Ovary (tissue), 9 donors: ENCODE results near the gene JUNB. TPM values are rescaled to one million over a fixed set of nuclear protein-coding genes. Genes with fewer than 3 reads are reported as not detected.

ENCODE experiments used
- DNase-seq, 5 donors: peaks; one replicate each; pipeline ENCODE4 v3.0.0-alpha.2; 2019 to 2020
- H3K27ac ChIP-seq, 2 donors: fragments of 200-600 bp; one replicate each; pipeline versions ENCODE4 v1.5.1 to v1.8.0; 2019 to 2022
- H3K27me3 ChIP-seq: fragments of 200-600 bp; one replicate; pipeline ENCODE4 v1.8.0; 2022
- H3K36me3 ChIP-seq: fragments of 200-600 bp; sonication (generic); one replicate; pipeline ENCODE4 v1.5.1; 2019
- H3K4me1 ChIP-seq: one replicate; pipeline ENCODE4 v1.8.1; 2013; ENCODE audit warnings: mild to moderate bottlenecking, moderate library complexity; ENCODE audit not compliant: insufficient read depth
- H3K4me3 ChIP-seq: fragments of 200-600 bp; sonication (generic); one replicate; pipeline ENCODE4 v1.5.1; 2017
- H3K9me3 ChIP-seq, 2 donors: fragments of 200-600 bp in 1 of 2; sonication (generic) in 1 of 2; one replicate each; pipeline versions ENCODE4 v1.5.1 to v1.8.1; 2013 to 2019; ENCODE audit warnings: mild to moderate bottlenecking in 1 of 2, moderate library complexity in 1 of 2
- EP300 ChIP-seq: sonication (generic); formaldehyde crosslinking; IDR thresholded peaks from one replicate; pipeline ENCODE4 v1.6.1; 2017; ENCODE audit warnings: antibody characterized with exemption
- POLR2A ChIP-seq: fragments of 450-650 bp; IDR thresholded peaks from one replicate; pipeline ENCODE4 v1.6.1; 2017; ENCODE audit warnings: antibody characterized with exemption, mild to moderate bottlenecking, moderate library complexity
- WGBS, 3 donors: extraction: QIAGEN DNeasy Blood & Tissue Kit in 1 of 3; methylation state at CpG; one replicate each; pipeline versions ENCODE4 v1.1.5 to v1.1.7; 2013 to 2017; 5-methylcytosine and 5-hydroxymethylcytosine counted together
- intact Hi-C, 4 donors: fragments of 100-400 bp; cut with DNase I; formaldehyde crosslinking; loops; one replicate each; pipeline versions ENCODE4 v1.11.0 to v1.15.1; 2022 to 2023
- polyA plus RNA-seq, 2 donors: library from polyadenylated mRNA; stranded (reverse); fragments of 200-250 nt in 1 of 2; fragments of 350-450 nt in 1 of 2; fragmentation: Illumina TruSeq in 1 of 2; extraction: RNeasy Lipid Tissue Mini Kit (QIAGEN cat#74804) in 1 of 2; gene quantifications; one replicate each; pipeline ENCODE4 v1.2.3, GENCODE V29; 2013 to 2014
- total RNA-seq, 7 donors: library from RNA; depleted of rRNA in 2 of 7; stranded (reverse); fragments of >200 nt in 2 of 7; fragmentation: NEBNext Ultra II Directional in 3 of 7; extraction: Animal tissue kit (Norgen Biotek cat#: 25700) in 3 of 7; gene quantifications; one replicate each; pipeline versions ENCODE4 v1.1.0 to v1.2.4, GENCODE V29; 2016 to 2023
- TF ChIP-seq, protein P1 (sequence below), 3 donors: fragments of 450-650 bp in 2 of 3; fragments of 200-600 bp in 1 of 3; IDR thresholded peaks; one replicate each; pipeline versions ENCODE4 v1.5.1 to v1.8.0; 2016 to 2022; ENCODE audit warnings: antibody characterized with exemption in 3 of 3, mild to moderate bottlenecking in 1 of 3
- donor health status: DM: no; HTN: no; CAD: no; lungs with moderate emphysema.
- donor health status: DM: no; HTN: no; CAD: no.
- donor health status: Bipolar disorder and iron deficiency.
- donor health status: DM: yes; HTN: yes; CAD: no.
- donor health status: DM: no; HTN: no; CAD: no.
- donor health status: DM: yes; HTN: yes; CAD: no.

Gene JUNB
- total and polyA plus RNA-seq, 9 donors = 6.8 to 3,039 (median 413) TPM

- H3K4me3 ChIP-seq = peak overlapping the region; percentile 80
- H3K36me3 ChIP-seq = no peaks in the 10 kb centered on the region
- WGBS, 3 donors = 1 to 2% (median 2%) methylated on average over 12 of the region's 12 CpGs
- intact Hi-C loops = loop anchor here in 1 of 4 donors (10.0 kb wide), 1 partner anchor 1056 kb away; no protein-coding TSS in a partner anchor
- DNase-seq = peak; percentile 86 to 90 (median 87)
- peaks cover 16% of the 10 kb centered on the region for H3K4me1 ChIP-seq
- peak overlapping the region; percentile 95 to 99 for H3K27ac ChIP-seq
- no peak for TF ChIP-seq EP300
- TF ChIP-seq, protein P1, sequence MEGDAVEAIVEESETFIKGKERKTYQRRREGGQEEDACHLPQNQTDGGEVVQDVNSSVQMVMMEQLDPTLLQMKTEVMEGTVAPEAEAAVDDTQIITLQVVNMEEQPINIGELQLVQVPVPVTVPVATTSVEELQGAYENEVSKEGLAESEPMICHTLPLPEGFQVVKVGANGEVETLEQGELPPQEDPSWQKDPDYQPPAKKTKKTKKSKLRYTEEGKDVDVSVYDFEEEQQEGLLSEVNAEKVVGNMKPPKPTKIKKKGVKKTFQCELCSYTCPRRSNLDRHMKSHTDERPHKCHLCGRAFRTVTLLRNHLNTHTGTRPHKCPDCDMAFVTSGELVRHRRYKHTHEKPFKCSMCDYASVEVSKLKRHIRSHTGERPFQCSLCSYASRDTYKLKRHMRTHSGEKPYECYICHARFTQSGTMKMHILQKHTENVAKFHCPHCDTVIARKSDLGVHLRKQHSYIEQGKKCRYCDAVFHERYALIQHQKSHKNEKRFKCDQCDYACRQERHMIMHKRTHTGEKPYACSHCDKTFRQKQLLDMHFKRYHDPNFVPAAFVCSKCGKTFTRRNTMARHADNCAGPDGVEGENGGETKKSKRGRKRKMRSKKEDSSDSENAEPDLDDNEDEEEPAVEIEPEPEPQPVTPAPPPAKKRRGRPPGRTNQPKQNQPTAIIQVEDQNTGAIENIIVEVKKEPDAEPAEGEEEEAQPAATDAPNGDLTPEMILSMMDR (IDR thresholded peaks at IDR 0.05) = no peak
- TF ChIP-seq POLR2A = no peak
- no peaks in the 10 kb centered on the region for H3K9me3 ChIP-seq
- no peaks in the 10 kb centered on the region for H3K27me3 ChIP-seq
These were observed 2.6 kb upstream of the JUNB start for GRCh38 chr19:12788682-12789097.

- no peak for TF ChIP-seq EP300
- TF ChIP-seq, protein P1 (IDR thresholded peaks at IDR 0.05) = peak in 1 of 3 donors; percentile 8
- Histone ChIP-seq H3K27me3 (no peaks in the 10 kb centered on the region), H3K4me1 (peaks cover 13% of the 10 kb centered on the region), H3K4me3 (peak overlapping the region; percentile 80), H3K27ac (peak overlapping the region; percentile 95 to 99), H3K9me3 (no peaks in the 10 kb centered on the region), H3K36me3 (no peaks in the 10 kb centered on the region)
- intact Hi-C loops = loop anchor here in 1 of 4 donors (10.0 kb wide), 1 partner anchor 1056 kb away; no protein-coding TSS in a partner anchor
- 0 to 2% (median 1%) methylated on average over 9 to 46 of the region's 46 CpGs for WGBS, 3 donors
- DNase-seq = no peak
These were observed 2.0 kb upstream of the JUNB start for GRCh38 chr19:12789098-12789903.

DNA sequence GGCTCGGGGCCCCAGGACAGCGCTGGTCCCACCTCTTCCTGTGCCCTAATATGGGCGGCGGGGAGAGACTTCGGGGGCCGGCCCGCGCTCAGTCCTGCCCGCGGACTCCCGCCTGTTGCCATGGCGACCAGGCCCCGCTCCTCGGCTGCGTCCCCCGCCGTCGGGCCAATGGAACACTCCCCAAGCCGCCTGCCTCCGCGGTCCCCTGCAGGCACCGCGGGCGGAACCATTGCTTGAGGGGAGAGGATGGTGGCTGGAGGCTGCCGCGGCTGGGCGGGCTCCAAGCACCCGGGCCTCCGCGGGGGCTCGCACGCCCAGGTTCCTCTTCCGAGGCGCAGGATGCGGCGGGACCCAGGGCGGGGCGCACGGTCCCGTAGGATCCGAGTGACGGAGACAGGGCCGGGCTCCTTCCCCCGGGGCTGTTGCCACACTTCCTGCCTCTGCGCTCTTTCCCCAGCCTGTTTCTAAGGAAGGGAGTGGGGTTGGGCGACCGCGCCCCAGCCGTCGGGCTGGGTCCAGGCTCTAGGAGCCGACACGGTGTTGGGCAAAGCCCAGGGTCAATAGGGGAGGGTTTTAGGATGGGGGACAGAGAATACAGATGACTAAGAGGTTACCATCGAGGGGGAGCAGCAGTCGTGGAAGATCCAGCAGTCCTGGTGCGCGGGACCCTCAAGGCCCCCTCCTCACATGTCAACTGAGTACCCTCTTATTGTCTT, 1.2 kb upstream of the JUNB start:
- Histone ChIP-seq H3K4me3 (peak overlapping the region; percentile 80), H3K9me3 (no peaks in the 10 kb centered on the region), H3K27me3 (no peaks in the 10 kb centered on the region), H3K36me3 (no peaks in the 10 kb centered on the region), H3K27ac (peak overlapping the region; percentile 95 to 99), H3K4me1 (peaks cover 8% of the 10 kb centered on the region)
- intact Hi-C loops = loop anchor here in 1 of 4 donors (10.0 kb wide), 1 partner anchor 1055 kb away; no protein-coding TSS in a partner anchor
- WGBS, 3 donors = 0 to 1% (median 1%) methylated on average over 54 to 56 of the region's 56 CpGs
- DNase-seq = peak; percentile 97 to 99 (median 98)
- TF ChIP-seq, protein P1 (IDR thresholded peaks at IDR 0.05) = no peak
- TF ChIP-seq EP300 (peak; percentile 58), POLR2A (peak; percentile 95)

DNA sequence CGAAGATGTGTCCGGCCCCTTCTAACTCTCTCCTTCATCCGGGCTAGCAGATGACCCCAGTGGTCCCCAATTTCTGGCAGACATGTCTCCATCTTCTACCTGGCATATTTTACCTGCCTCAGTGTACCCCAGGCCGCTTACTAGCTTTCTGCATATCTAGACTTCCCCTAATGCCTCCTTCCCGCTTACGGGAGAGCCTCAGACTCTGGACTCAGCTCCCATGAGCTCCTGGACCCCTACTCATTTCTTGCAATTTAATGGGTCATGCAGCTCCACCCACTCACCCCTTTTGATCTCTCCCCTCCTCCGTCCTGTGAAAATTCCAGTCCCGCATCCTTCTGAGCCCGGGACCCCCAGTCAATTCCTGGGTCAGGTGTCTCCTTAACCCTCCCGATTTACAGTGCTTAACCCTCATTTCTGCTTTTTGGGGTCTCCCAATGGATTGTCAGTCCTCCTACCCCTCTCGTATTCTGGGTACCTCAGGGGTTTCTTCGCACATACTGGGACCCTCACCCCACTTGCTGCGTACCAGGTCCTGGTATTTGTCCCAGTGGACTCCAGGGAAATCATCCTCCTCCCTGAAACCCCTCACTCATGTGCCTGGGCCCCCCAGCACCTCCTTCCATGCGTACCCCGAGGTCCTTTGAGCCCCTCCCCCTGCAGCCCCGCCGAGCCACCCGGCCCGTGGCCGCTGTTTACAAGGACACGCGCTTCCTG, 500 bp upstream of the JUNB start:
- intact Hi-C loops = no loop called here
- no peaks in the 10 kb centered on the region for H3K36me3 ChIP-seq
- peak in 4 of 5 donors; percentile 41 to 56 (median 53) for DNase-seq
- H3K27me3 ChIP-seq = no peaks in the 10 kb centered on the region
- TF ChIP-seq, protein P1 (IDR thresholded peaks at IDR 0.05) = no peak
- TF ChIP-seq EP300 = no peak
- TF ChIP-seq POLR2A = no peak
- no peaks in the 10 kb centered on the region for H3K9me3 ChIP-seq
- peaks cover 8% of the 10 kb centered on the region for H3K4me1 ChIP-seq
- H3K27ac ChIP-seq = peak overlapping the region; percentile 95 to 99
- H3K4me3 ChIP-seq = peak overlapping the region; percentile 80
- WGBS, 3 donors = 2 to 3% (median 2%) methylated on average over 22 of the region's 22 CpGs
